MM.1S (cell line): ENCODE measurements around the gene SULT1C2.
"Not testable (repeated sequence)": the region's sequence is repeated elsewhere in the genome, so short reads cannot be mapped to it uniquely, and the experiment has no call there.

Experiments
- DNase-seq: peaks from one replicate; pipeline ENCODE4 v3.0.0-alpha.2; 2015
- H2AFZ ChIP-seq: fragments of 300-600 bp; sonication (generic); 2 replicates; pipeline ENCODE4 v1.6.0; 2016; ENCODE audit warnings: antibody characterized with exemption, low read length
- H3F3A ChIP-seq: fragments of 300-600 bp; sonication (generic); 2 replicates; pipeline ENCODE4 v1.6.1; 2016; ENCODE audit warnings: mild to moderate bottlenecking, antibody characterized with exemption, low read length, moderate library complexity, mixed read lengths; ENCODE audit not compliant: insufficient read depth
- H3K27ac ChIP-seq: fragments of 300-600 bp; sonication (generic); 2 replicates; pipeline ENCODE4 v1.5.1; 2016; ENCODE audit warnings: mild to moderate bottlenecking, low read length
- H3K27me3 ChIP-seq: fragments of 300-600 bp; sonication (generic); replicated peaks from 2 replicates; pipeline ENCODE4 v1.6.0; 2016; ENCODE audit warnings: low read length; ENCODE audit not compliant: insufficient read depth
- H3K36me3 ChIP-seq: fragments of 300-600 bp; sonication (generic); replicated peaks from 2 replicates; pipeline ENCODE4 v1.6.1; 2016; ENCODE audit warnings: mild to moderate bottlenecking, low read length, mixed read lengths; ENCODE audit not compliant: insufficient read depth
- H3K4me1 ChIP-seq: fragments of 300-600 bp; sonication (generic); 2 replicates; pipeline ENCODE4 v1.6.1; 2016; ENCODE audit warnings: low read length, mixed read lengths
- H3K4me2 ChIP-seq: fragments of 300-600 bp; sonication (generic); 2 replicates; pipeline ENCODE4 v1.6.0; 2016; ENCODE audit warnings: low read depth, low read length
- H3K4me3 ChIP-seq: fragments of 300-600 bp; sonication (generic); 2 replicates; pipeline ENCODE4 v1.5.1; 2016; ENCODE audit warnings: low read length, mixed read lengths
- H3K79me2 ChIP-seq: fragments of 300-600 bp; sonication (generic); 2 replicates; pipeline ENCODE4 v1.6.1; 2016; ENCODE audit warnings: mixed run types, low read length, mixed read lengths
- H3K9ac ChIP-seq: fragments of 300-600 bp; sonication (generic); 2 replicates; pipeline ENCODE4 v1.6.1; 2016; ENCODE audit warnings: low read length, mixed read lengths
- H3K9me2 ChIP-seq: fragments of 300-600 bp; sonication (generic); replicated peaks from 2 replicates; pipeline ENCODE4 v1.6.1; 2016; ENCODE audit warnings: mild to moderate bottlenecking, low read length, mixed read lengths; ENCODE audit not compliant: insufficient read depth
- H3K9me3 ChIP-seq: fragments of 300-600 bp; sonication (generic); replicated peaks from 2 replicates; pipeline ENCODE4 v1.6.1; 2016; ENCODE audit warnings: mild to moderate bottlenecking, low read length, mixed read lengths; ENCODE audit not compliant: insufficient read depth
- H4K20me1 ChIP-seq: fragments of 300-600 bp; sonication (generic); 2 replicates; pipeline ENCODE4 v1.6.1; 2016; ENCODE audit warnings: mild to moderate bottlenecking, low read length, moderate library complexity, mixed read lengths; ENCODE audit not compliant: insufficient read depth
- EZH2 ChIP-seq: fragments of 300-600 bp; sonication (generic); optimal IDR thresholded peaks from 2 replicates; pipeline ENCODE3; 2017; ENCODE audit warnings: low read depth, mild to moderate bottlenecking, antibody characterized with exemption, low read length, mixed read lengths
- EZH2phosphoT487 ChIP-seq: fragments of 300-600 bp; sonication (generic); IDR thresholded peaks from 2 replicates; pipeline ENCODE4 v1.6.1; 2018; ENCODE audit warnings: antibody characterized with exemption, low read length
- TF ChIP-seq, protein P1 (sequence below): fragments of 300-600 bp; sonication (generic); IDR thresholded peaks from 2 replicates; pipeline ENCODE4 v1.5.1; 2016; ENCODE audit warnings: antibody characterized with exemption, low read length, mixed read lengths

SULT1C2 gene

DNA sequence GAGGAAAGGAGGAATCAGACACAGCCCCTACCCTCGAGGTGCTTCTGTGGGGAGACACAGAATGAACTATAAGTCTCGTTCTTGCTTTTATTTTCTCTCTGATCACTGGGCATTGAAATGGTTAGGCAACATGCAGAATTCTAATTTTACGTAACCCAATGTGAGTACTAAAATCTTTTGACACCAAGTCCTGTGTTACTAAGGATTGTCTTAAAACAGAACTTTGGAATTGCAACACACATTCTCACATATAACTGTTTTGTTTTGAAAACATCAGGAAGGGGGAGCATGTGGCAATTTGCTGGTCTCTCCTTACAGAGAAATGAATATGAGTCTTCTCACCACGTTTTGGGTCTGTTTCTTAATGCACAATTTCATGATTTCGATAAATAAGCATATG, 65.4 kb downstream of the SULT1C2 start:
- Histone ChIP-seq H3K9ac (no peak overlapping the region), H3K79me2 (no peaks in the 10 kb centered on the region), H3K4me2 (no peak overlapping the region), H3K9me3 (no peaks in the 10 kb centered on the region), H3K9me2 (no peaks in the 10 kb centered on the region), H4K20me1 (no peaks in the 10 kb centered on the region), H3K27ac (no peak overlapping the region), H3K4me3 (no peak overlapping the region), H3K4me1 (peaks cover 12% of the 10 kb centered on the region), H2AFZ (no peak overlapping the region), H3K27me3 (no peaks in the 10 kb centered on the region), H3K36me3 (no peaks in the 10 kb centered on the region), H3F3A (peaks cover 4% of the 10 kb centered on the region; the same call in 1 of the 2 replicates)
- no peak for DNase-seq
- TF ChIP-seq, protein P1, sequence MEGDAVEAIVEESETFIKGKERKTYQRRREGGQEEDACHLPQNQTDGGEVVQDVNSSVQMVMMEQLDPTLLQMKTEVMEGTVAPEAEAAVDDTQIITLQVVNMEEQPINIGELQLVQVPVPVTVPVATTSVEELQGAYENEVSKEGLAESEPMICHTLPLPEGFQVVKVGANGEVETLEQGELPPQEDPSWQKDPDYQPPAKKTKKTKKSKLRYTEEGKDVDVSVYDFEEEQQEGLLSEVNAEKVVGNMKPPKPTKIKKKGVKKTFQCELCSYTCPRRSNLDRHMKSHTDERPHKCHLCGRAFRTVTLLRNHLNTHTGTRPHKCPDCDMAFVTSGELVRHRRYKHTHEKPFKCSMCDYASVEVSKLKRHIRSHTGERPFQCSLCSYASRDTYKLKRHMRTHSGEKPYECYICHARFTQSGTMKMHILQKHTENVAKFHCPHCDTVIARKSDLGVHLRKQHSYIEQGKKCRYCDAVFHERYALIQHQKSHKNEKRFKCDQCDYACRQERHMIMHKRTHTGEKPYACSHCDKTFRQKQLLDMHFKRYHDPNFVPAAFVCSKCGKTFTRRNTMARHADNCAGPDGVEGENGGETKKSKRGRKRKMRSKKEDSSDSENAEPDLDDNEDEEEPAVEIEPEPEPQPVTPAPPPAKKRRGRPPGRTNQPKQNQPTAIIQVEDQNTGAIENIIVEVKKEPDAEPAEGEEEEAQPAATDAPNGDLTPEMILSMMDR = no peak
- TF ChIP-seq EZH2phosphoT487 (no peak), EZH2 (no peak)

DNA sequence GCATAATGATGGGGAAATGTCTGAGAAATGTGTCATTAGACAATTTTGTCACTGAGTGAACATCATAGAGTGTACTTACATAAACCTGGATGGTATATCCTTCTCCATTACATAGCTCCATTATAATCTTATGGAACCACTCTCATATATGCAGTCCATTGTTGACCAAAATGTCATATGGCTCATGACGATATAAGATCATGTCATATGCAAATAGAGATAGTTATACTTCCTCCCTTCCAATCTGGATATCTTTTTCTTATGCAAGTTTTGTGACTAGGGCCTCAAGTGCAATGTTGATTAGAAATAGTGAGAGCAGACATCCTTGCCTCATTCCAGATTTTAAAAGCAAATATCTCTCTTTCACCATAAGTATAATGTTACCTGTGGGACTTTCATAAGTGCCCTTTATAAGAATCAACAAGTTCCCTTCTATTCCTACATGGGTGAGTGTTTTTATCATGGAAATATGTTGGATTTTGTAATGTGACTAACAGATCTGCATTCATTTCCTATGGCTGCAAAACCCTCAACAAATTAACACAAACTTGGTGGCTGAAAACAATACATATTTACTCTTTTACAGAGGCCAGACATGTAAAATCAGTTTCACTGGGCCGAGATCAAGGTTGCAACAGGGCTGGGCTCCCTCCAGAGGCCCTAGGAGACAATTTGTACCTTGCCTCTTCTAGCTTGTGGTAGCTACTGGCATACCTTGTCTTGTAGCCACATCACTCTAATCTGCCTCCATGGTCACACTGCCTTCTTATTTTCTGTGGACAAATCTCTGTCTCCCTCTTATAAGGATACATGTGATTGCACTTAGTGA, 67.4 kb downstream of the SULT1C2 start:
- no peak for TF ChIP-seq EZH2
- TF ChIP-seq EZH2phosphoT487 = no peak
- TF ChIP-seq, protein P1 = no peak
- peaks cover 14% of the 10 kb centered on the region for H3K4me1 ChIP-seq
- H3K27ac ChIP-seq = no peak overlapping the region
- DNase-seq = no peak
- H3K79me2 ChIP-seq = no peaks in the 10 kb centered on the region
- no peaks in the 10 kb centered on the region for H3K27me3 ChIP-seq
- no peak overlapping the region for H3K4me2 ChIP-seq
- H3K4me3 ChIP-seq = no peak overlapping the region
- peaks cover 6% of the 10 kb centered on the region; the same call in 1 of the 2 replicates for H3F3A ChIP-seq
- no peaks in the 10 kb centered on the region for H3K9me3 ChIP-seq
- no peaks in the 10 kb centered on the region for H4K20me1 ChIP-seq
- no peak overlapping the region for H3K9ac ChIP-seq
- no peaks in the 10 kb centered on the region for H3K9me2 ChIP-seq
- H2AFZ ChIP-seq = no peak overlapping the region
- H3K36me3 ChIP-seq = no peaks in the 10 kb centered on the region

GRCh38 chr2:108359336-108359735, 70.6 kb downstream of the SULT1C2 start:
- peak overlapping the region; percentile 28; the same call in 1 of the 2 replicates for H3K4me2 ChIP-seq
- H3F3A ChIP-seq, H4K20me1 ChIP-seq, H3K36me3 ChIP-seq, H3K27me3 ChIP-seq, H3K9me3 ChIP-seq, H3K9me2 ChIP-seq, H3K79me2 ChIP-seq, H3K4me3 ChIP-seq, H2AFZ ChIP-seq, H3K9ac ChIP-seq: not testable (repeated sequence)
- peak overlapping the region; percentile 56; the same call in 1 of the 2 replicates for H3K27ac ChIP-seq
- H3K4me1 ChIP-seq = peaks cover 28% of the 10 kb centered on the region
- DNase-seq = peak; percentile 65
